Measurements from ENCODE around the gene EFCAB11. TPM values are rescaled to one million over a fixed set of nuclear protein-coding genes. Genes with fewer than 3 reads are reported as not detected.

Gene EFCAB11
- total RNA-seq, 2 experiments from 2014 or later: 4.8 to 6.3 TPM

GRCh38 chr14:89746135-89746534, 208.4 kb downstream of the EFCAB11 start:
- POLR2A ChIA-PET: no interaction called here
- H3K9me3 Mint-ChIP-seq (ENCODE audit: low read depth): peaks cover 22% of the 10 kb centered on the region
- H3K4me1 Mint-ChIP-seq: peaks cover 33% of the 10 kb centered on the region
- peaks cover 1% of the 10 kb centered on the region for H3K36me3 Mint-ChIP-seq (ENCODE audit: low read depth)
- intact Hi-C loops (cut with DNase I, micrococcal nuclease): no loop called here
- H3K4me3 Mint-ChIP-seq: no peak overlapping the region
- DNase-seq: no peak
- CTCF ChIA-PET: interaction anchor here (0.7 to 0.9 kb wide), 2 partner anchors 18 to 44 kb away, joined by 3 read pairs; no protein-coding TSS in a partner anchor
- no peaks in the 10 kb centered on the region for H3K27me3 Mint-ChIP-seq
- no peak overlapping the region for H3K27ac Mint-ChIP-seq
- ATAC-seq: no peak

Other genes with a start within 250 kb of the EFCAB11 start
- gene TDP1, start 1.2 kb upstream of the EFCAB11 start, total RNA-seq: 100 to 1,000 TPM; 101 to 108 TPM
- gene KCNK13, start 107.3 kb upstream of the EFCAB11 start, total RNA-seq: not detected

Measured in activated CD4-positive, alpha-beta T cell treated with anti-CD3 and anti-CD28 coated beads for 36 hours (primary cell).